GM19043 (cell line): ENCODE data around the gene SEC16A.

ENCODE experiments used
- ATAC-seq: cut with Tn5 transposase; IDR thresholded peaks from one replicate; pipeline ENCODE4 v1.9.1; 2021; ENCODE audit warnings: low read depth; ENCODE audit not compliant: unreplicated experiment

Gene SEC16A

DNA sequence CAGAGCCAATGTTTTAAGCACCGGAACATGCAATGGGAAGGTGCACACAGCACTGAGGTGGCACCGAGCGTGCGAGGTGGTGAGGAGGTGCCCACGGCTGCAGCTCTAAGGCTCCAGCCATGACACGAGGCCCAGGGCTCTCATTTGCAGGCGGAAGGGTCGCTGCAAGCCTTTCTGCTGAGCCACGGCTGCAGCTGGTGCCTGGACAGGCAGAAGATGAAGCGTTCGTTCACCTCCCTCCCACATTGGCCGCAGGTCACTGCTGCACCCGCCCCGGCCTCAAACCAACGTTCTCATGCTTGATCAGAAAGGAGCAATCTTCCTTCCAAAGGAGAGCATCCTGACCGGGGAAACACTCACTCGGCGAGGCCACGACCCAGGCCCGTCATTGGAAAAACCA, 38.7 kb downstream of the SEC16A start:
- ATAC-seq: no peak

DNA sequence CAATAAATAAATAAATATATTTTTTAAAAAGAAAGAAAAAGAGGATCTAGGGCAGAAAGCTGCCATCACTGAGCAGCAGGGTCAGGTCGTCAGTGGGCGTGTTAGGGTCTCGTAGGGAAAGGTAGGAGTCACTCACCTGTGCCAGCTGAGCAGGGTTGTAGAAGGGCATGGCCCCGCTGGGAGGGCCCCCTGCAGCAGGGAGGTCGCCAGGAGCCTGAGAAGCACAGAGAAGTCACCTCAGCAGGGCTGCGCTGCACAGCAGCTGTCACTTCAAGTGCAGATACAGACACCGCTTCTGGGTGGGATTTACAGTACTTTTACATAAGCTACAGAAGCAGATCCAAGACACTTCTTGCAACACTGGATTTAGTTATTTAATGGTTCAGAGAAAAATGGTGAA, 39.2 kb downstream of the SEC16A start:
- ATAC-seq: no peak

DNA sequence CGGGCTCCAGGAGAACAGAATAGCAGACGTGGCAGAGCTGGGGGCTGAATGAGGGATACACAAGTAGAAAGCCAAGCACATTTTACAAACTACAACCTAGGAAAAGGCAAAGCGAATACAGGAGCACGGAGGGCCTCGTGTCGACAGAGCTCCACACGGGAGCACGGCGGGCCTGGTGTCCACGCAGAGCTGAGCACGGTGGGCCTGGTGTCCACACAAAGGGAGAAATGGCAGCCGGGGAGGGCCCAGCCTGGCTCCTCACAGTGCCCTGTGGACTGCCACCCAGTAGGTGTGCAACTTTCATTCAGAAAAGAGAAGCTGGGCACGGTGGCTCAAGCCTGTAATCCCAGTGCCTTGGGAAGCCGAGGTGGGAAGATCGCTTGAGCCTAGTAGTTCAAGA, 39.8 kb downstream of the SEC16A start:
- no peak for ATAC-seq

DNA sequence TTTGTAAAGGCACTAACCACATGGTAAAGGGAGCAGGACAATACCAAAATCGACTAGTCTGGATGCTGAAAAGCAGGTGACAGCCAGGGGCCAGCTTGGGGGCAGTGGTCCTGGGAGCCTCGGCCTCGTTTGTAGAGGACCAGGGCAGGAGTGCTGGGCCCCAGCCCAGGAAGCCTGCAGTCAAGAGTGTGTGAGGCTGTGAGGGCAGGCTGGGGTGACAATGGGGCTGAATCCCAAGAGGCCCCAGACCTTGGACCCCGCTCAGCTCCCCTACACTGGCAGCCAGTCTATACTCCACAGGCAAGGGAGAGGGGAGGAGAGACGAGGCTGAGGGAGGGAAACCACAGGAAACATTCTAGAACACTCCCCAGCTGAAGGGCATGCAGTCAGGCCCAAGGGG, 40.6 kb downstream of the SEC16A start:
- no peak for ATAC-seq

DNA sequence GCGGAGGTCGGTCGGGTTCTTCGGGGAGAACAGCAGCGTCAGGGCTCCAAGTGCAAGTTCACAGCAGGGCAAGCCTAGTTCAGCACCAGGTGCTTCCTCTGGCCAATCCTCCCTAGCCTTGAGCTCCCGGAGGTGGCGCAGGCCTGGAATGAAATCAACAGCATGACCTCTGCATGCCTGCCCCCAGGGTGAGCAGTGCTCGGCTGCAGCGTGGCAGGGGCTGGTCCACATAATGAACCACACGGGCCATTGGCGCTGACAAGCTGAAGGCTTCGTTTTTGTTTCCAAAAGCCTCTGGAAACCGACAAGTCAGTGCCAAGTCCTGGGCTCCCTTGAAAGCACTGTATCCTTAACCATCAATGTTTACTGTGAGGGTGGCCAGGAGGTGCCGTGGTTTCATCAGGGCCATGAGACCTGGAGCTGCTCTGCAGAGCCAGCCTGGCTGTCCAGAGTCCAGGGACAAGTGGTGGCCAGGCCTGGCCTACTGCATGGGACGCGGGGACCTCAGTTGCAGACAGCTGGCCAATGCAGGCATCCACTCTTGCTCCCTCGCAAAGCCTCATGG, 41.1 kb downstream of the SEC16A start:
- no peak for ATAC-seq

DNA sequence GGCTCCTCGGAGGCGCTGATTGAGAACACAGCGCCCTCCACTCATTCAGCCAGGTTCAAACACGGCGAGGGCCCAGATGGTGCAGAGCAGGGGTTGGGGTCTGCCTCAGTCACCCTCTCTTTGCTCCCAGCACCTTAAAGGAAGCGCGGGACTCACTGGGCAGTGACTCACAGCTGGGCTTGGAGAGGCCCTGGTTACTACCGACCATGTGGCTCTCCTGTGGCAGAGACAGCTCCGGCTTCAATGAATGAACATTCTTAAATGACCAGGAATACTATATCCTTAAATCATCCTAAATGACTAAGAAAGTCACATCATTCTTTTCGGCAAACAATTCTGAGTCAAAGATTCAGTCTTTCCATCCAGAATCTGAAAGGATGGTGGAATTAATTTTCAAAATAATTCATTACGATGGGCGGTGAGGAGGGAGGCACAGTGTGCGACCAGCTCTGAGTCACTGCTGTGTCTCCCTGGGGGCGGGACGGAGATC, 41.6 kb downstream of the SEC16A start:
- ATAC-seq: no peak

DNA sequence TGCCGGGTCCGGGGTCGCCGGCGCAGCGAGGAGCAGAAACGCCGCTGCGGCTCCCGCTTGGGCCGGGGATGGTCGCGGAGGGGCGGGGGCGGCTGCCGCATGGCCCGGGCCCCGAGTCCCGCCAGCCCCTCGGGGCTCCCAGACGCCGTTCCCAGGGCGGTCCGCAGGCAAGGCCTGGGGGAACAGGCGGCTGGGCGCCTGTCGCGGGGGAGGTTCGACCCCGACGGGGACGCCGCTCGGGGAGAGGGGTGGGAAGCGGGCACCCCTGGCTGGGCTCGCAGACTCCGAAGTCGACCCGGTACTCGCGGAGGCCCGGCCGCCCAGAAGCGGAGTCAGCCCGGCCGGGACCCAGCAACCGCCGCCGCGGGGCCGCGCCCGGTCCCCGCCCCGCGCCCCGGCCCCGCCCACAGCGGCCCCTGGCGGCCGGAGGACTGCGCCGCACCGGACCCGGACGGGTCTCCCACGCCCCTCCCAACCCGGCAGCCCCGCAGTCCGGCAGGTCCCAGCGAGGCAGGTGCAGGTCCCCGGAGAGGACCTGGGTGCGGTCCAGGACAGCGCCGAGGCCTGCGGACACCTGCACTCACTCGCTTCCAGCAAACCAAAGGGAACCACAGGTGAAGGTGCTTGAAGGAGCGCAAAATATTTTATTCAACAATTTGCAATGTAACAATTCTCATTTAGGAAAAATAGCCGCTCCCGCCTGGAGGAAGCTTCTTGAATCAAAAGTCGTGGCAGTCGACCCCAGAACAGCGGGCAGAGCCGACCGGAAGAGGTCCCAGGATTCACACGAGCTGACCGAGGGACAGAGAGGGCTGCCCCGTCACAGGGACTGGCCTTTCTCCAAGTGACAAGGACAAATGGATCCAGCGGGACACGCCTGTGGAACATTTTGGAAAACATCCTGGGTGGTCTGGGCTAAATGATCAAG, 43.1 kb downstream of the SEC16A start, which contains the start of gene INPP5E:
INPP5E (minus strand) TSS at position 365 of the 928 bp plus-strand sequence. CDS start 426 bp downstream, outside the sequence.
- no peak for ATAC-seq

DNA sequence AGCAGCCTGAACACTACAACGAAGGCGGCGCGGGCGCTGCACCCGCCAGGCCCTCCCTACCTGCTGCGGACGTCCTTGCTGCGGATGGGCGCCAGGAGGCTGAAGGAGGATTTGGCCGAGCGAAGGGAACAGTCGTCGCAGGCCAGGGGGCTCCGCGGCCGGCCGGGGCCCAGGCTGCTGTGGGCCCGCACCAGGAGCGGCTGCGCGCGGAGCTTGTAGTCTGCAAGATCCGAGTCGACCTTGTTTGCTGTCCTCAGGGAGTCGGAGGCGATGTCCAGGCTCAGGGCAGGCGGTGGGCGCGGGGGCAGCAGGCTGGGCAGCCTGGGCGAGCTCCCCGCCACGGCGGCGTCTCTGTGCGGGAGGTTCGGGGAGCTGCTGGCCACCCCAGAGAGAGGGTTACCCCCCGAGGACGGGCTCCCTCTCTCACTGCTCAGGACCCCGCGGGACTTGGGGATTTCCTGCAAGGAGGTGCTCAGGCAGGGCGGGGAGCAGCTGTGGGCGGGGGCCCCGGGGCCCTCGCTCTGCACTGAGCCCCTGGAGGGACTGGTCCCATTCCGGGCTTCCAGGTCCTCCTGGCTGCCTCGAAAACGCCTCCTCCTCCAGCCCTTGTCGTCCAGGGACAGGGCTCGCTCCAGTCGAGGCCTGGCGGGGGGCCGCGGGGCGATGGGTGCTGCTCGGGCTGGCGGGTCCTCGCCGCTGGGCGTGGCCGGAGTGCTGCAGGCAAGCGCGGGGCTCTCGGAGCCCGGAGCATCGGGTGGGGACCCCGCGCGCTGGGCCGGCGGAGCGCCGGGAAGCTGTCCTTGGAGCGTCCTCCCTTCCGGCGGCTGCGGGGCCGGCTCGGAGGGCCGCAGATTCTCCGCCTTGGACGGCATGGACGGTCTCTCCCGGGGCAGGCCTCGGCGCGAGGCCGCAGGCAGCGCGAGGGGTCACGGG, 44.0 kb downstream of the SEC16A start:
- no peak for ATAC-seq

DNA sequence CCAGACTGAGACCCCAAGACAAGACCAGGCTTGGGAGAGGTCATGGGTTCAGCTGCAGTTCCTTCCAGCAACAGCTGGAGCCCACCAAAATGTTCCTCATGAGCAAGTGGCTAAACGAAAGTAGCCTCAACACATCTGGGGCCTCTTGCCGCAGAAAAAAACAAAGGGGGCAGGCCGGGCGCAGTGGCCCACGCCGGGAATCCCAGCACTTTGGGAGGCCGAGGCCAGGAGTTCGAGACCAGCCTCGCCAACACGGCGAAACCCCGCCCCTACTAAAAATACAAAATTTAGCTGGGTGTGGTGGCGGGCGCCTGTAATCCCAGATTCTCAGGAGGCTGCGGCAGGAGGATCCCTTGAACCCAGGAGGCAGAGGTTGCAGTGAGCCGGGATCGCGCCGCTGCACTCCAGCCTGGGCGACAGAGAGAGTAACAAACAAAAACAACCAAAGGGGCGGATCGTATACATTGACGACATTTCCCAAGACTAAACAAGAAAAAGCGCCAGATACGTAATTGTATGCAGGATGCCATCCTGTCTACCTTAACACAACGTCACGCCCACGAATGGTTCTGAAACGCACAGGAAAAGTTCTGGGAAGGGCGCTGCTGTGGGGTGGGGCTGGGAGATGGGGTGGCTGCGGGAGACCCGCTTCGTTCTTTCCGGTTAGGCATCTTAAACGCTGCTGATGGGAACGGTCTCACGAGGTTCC, 44.8 kb downstream of the SEC16A start:
- no peak for ATAC-seq

DNA sequence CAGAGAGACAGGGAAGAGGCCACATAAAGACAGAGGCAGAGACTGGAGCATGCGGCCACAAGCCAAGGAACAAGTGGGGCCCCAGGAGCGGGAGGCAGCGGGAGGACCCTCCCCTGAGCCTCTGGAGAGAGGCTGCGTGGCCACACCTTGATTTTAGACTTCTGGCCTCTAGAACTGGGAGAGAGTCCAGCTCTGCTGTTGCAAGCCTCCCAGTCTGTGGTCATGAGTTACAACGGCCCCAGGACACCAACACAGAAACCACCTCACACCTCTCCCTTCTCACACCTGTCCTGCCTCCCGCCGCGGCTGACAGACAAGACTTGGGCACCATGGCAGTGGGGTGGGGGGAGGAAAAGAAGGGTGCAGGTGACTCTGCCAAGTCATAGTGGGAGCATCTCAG, 45.4 kb downstream of the SEC16A start:
- ATAC-seq: no peak

DNA sequence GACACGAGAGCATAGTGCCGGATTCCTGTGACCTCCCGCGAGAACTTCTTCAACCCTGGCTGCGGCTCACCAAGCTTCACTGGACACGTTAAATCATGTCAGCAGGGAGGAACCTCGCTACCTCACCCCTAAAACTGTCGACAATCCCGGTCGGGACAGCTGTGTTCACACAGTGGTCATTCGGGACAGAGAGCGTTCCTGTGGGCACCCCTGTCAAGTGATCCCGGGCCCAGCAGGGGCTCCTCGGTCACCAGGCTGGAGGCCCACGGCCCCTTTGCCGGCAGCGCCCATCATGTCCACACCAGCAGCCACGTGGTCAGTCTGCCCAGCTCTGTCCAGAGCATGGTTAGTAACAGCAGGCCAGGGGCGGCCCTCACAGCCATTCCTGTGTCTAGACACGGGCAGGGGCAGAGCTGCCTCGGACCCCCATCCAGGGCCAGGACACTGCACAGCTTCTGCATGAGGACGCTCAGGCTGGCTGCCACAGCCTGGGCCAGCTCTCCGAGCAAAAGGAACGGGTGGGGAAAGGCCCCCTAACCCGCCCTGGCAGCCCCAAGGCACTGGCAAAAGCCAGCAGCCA, 46.7 kb downstream of the SEC16A start:
- ATAC-seq: no peak

DNA sequence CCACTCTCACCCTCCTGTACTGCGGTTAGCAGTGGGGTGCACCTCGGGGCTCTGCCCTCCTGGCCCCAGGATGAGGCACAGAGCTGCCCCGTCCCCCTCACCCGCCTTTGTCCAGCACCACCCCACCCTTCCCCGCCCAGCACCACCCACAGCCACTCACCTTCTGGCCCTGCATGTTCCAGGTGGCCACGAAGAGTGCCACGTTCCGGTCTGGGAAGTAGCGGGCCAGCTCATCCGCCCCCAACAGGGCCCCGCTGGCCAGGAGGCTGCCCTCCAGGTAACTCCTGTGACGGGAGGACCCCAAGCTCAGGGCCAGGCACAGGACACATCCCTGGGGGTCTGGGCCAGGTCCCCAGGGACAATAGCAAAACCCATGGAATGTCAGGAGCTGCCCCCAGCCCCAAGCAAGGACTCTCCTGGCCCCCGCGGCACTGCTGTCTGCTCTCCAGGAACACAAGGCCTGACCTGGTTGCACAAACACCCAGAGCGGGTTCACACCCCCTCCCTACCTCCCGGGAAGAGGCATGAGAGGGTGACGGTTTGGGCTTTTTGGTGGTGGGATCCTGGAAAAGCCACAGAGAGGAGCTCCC, 48.2 kb downstream of the SEC16A start:
- no peak for ATAC-seq

DNA sequence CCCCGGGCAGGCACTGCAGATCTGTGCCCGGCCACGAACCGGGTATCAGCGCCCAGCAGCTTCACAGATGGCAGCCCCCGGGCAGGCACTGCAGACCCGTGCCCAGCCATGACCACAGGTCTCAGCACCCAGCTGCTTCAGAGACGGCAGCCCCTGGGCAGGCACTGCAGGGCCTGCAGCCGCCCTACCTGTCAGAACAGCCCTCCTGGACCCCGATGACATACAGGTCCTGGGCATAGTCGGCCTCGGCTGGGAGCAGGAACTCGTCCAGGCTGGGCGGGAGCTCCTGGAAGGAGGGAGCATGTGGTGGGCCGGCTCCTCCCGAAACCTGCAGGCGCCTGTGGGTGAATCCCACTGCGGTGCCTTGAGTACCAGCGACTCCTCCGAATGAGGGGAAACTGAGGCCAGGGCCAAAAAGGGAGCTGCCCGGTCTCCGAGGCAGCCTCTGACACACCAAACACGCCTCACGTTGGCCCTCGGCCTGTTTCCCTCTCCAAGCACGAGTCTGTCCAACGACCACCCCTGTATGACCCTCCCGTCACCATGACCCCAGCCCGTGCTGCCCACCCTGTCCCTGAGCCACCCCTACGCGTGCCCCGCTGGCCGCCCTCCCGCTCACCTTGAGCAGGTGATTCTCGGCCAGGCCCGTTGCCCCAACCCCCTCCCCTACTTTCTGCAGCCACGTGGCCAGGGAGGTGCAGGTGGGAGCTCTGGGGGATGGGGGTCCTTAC, 48.8 kb downstream of the SEC16A start:
- ATAC-seq: no peak

DNA sequence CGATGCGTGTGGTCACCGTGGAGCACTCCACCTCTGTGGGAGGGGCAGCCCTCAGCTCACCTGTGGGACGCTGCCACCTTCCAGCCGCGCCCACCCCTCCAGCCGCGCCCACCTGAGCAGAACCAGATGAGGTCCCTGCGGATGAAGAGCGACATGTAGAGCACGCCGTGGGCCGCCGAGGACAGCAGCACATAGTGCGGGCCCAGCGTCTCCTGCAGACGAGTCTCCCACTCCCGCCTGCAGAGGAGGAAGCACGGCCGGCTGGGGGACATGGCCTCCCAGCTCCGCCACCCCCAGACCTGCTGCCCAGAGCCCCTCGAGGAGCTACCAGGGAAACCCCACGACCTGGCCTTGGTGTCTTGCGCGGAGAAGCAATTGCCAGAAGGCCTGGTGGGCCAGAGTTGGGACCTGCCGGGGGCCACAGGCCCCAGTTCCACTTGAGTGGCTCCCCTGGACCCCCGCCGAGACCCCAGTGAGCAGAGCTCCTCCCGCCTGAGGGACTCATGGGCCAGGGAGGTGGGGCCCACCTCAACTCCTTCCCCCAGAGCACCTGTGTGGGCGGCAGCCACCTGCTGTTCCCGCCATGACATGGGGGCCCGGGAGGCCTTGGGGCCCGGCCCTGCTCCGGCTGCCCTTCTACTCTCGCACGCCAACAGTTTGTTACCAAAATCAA, 49.7 kb downstream of the SEC16A start:
- ATAC-seq: no peak

DNA sequence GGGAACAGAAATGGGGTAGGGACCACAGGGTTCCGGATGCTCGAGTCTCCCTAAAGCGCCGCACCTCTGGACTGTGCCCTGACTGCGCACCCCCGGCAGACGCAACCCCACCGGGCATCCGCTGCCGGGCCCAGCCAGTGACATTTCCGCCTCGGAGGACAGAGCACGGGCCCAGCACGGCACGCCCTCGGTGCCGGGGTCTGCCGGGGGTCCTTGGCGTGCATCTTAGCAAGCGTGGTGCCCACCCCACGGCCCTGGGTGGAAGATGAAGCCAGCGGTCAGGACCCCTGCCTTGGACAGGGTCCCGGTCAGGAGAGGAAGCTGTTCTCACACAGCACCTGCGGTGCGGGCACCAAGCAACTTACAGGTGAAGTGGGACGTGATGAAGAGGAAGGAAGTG, 50.2 kb downstream of the SEC16A start:
- ATAC-seq: no peak

DNA sequence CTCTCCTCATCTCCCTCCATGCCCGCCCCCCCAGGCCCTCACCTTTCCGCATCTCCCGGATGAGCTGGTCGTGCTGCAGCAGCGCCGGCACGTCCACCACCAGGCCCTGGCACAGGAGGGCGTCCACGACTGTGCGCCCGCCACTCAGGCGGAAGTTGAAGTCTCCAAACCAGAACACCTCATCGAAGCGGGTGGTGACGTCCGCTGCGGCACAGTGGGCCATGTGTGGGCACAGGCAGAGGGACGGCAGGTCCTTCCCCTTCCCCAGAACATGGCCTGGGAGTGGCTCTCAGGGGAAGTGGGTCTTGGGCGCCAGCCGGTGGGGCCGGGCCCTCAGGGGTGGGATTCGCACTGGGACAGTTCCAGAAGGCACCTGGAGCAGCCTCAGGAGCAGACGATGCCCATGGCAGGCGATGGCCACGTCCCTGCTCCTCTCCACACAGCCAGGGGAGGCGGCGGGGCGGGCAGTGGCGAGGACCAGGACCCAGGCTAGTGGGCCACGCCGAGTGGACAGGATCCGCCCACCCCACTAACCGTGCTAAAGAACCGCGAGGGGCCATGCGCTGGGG, 51.0 kb downstream of the SEC16A start:
- no peak for ATAC-seq

DNA sequence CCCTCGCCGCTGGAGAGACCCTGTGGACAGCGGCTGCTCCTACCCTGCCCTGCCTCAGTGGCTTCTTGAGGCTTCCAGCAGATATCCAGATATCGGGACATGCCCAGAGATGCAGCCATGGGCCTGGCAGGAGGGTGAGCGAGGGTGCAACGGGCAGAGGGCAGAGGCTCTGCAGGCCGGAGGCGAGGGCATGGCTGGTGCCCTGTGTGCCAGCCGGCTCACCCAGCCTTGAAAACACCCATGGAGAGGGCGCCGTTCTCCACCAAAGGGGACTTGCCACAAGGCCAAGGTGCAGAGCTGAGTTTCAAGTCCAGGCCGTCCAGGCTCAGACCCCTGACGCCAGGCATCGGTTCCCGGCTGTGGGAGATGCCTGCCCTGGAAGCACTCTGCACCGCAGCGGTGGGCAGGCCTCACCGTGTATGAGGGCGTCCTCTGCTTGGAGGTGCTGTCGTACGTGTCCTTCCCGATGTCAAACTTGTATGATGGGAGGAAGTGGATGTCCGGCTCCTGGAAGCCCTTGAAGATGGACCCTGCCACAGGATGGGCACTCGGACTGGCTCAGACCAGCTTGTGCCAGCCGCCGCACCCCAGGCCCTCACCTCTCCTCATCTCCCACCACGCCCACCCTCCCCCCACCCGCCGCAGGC, 52.1 kb downstream of the SEC16A start:
- ATAC-seq: no peak
